Body of pancreas (tissue), 4 donors: ENCODE measurements around the gene SUDS3.

Source experiments
- POLR2A ChIP-seq, 3 donors: fragments of 450-650 bp; IDR thresholded peaks; one replicate each; pipeline ENCODE4 v1.6.1; 2016; ENCODE audit warnings: antibody characterized with exemption in 3 of 3, mild to moderate bottlenecking in 2 of 3
- TF ChIP-seq, protein P1 (sequence below), 7 experiments: fragments of 450-650 bp in 4 of 7; fragments of 200-600 bp in 3 of 7; sonication (generic) in 3 of 7; IDR thresholded peaks; one replicate each; pipeline ENCODE4 v1.5.1; 2016 to 2019; ENCODE audit warnings: antibody characterized with exemption in 7 of 7

DNA sequence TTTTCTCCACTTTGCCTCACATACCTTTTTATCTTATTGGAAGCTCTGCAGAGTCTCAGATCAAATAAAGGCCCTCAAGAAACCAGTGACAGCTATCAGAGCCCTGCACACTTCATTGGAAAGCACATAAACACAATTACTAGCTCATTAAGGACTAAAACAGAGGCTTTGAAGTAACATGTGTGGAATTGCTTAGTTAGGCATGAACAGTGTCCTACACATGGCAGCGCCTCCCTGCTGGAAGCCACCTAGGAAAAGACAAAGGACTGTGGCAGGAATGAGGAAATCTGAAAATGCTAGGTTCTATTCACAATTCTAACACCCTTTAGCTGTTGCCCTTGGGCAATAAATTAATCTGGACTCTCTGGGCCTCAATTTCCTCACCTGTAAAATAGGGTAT lies 89.4 kb downstream of the SUDS3 start:
- TF ChIP-seq, protein P1, sequence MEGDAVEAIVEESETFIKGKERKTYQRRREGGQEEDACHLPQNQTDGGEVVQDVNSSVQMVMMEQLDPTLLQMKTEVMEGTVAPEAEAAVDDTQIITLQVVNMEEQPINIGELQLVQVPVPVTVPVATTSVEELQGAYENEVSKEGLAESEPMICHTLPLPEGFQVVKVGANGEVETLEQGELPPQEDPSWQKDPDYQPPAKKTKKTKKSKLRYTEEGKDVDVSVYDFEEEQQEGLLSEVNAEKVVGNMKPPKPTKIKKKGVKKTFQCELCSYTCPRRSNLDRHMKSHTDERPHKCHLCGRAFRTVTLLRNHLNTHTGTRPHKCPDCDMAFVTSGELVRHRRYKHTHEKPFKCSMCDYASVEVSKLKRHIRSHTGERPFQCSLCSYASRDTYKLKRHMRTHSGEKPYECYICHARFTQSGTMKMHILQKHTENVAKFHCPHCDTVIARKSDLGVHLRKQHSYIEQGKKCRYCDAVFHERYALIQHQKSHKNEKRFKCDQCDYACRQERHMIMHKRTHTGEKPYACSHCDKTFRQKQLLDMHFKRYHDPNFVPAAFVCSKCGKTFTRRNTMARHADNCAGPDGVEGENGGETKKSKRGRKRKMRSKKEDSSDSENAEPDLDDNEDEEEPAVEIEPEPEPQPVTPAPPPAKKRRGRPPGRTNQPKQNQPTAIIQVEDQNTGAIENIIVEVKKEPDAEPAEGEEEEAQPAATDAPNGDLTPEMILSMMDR (IDR thresholded peaks at IDR 0.05), result no peak
- TF ChIP-seq POLR2A (IDR thresholded peaks at IDR 0.05), result no peak
